CD4-positive, alpha-beta T cell treated with Interleukin-1 beta for 1 hour (primary cell): ENCODE results near the gene CCBE1.

Experiments used
- DNase-seq, 2 donors: peaks; one replicate each; pipeline ENCODE4 v3.0.0-alpha.2; 2020 to 2022

Gene CCBE1

GRCh38 chr18:59481436-59481835 is 215.8 kb downstream of the CCBE1 start:
- DNase-seq, result no peak

DNA sequence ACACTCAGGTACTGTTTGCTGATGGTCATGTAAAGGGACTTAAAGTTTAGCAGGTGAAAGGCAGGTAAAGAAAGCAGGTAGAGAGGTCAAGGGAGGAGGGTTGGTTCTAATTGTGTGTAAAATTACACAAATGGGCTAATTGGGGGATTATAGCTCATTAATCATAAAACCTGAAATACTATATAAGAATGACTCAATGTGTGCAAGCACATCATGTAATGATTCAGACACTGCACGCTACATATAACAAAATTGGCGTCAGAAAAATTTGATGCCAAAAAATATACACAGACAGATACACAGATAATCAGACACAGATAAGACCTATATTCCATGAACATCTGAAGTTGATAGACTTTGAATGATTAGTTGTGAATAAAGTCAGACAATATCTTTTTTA is 217.4 kb downstream of the CCBE1 start:
- no peak for DNase-seq

DNA sequence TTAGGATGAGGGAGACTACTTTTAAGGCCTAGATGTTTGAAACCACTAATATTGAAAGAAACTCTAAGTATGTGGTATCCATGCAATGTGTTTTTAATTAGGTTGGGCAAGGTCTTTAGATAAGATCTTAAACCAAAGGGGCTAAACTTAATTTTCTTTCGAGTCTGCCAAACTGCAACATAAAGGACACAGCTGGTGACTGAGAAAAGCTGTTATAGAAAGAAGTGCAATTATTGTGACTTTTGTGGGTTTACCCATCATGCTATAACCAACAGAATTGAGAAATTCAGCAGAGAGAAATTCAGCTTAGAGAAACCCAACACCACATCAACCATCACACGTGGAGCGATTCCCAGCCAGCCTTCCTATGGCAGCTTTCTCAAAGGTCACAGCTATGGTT is 218.6 kb downstream of the CCBE1 start:
- DNase-seq, result no peak

- DNase-seq, result no peak
These were observed 219.4 kb downstream of the CCBE1 start for GRCh38 chr18:59477849-59478248.

GRCh38 chr18:59470561-59471121 is 226.6 kb downstream of the CCBE1 start:
- no peak for DNase-seq

GRCh38 chr18:59469463-59470180 is 227.6 kb downstream of the CCBE1 start:
- no peak for DNase-seq

DNA sequence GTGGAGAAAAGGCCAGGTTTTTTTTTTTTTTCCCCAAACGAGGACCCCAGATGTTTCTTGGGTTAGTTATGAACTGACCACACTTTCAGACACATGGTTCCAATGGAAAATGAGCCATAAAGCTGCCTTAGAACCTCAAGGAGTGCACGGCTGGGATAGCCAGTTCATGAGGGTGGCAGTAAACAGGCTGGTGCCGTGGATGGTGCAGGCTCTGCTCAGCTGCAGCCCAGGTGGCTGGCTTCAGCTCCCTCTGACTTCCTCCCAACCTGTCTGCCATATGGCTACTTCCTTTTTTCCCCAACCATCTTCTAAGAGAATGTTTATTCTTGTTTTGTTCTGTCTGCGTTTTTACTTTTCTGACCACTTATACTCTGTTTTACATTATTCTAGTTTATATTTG is 228.4 kb downstream of the CCBE1 start:
- DNase-seq, result no peak

- DNase-seq, result no peak
These were observed 229.7 kb downstream of the CCBE1 start for GRCh38 chr18:59467497-59467896.

- no peak for DNase-seq
These were observed 230.2 kb downstream of the CCBE1 start for GRCh38 chr18:59466980-59467379.

DNA sequence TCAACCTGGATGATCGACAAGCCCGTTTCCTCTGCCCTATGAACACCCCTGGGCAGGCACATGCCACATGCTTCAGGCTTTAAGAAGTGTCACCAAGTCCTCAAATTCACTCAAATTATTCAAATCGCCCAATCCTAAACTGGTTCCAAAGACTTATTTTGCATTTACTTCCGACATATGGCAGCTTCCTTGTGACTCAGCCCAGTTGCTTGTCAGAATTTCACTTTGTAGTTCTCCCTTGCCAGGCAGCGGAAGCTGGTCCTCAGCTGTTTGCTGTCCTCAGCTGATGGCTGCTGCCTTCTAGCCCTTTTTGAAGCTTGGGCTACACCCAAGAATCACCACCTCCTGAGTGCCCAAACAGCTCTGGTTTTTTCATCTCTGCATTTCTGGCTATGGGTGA is 232.7 kb downstream of the CCBE1 start:
- DNase-seq, result no peak

- DNase-seq, result no peak
These were observed 236.1 kb downstream of the CCBE1 start for GRCh38 chr18:59461171-59461570.

GRCh38 chr18:59460072-59460420 is 237.2 kb downstream of the CCBE1 start:
- no peak for DNase-seq

GRCh38 chr18:59459369-59460071 is 237.7 kb downstream of the CCBE1 start:
- no peak for DNase-seq

GRCh38 chr18:59458575-59458974 is 238.6 kb downstream of the CCBE1 start:
- no peak for DNase-seq

DNA sequence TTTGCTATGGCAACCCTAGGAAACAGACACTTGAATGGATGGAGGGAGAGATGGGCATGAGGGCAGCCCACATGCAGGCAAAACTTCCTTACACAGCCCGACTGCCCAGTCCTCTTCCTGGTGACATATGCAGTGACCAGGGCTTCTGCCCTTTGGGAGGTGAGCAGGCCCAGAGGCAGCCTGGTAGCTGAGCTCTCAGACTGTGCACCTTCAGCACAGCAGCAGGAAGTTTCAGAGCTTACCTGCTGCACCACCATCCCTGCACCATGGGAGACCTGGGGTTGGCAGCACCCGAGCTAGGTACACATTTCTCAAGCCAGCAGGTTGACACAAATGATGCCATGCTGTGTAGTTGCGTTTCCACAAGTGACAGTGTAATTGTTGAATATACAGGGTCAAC is 240.6 kb downstream of the CCBE1 start:
- DNase-seq, result no peak

DNA sequence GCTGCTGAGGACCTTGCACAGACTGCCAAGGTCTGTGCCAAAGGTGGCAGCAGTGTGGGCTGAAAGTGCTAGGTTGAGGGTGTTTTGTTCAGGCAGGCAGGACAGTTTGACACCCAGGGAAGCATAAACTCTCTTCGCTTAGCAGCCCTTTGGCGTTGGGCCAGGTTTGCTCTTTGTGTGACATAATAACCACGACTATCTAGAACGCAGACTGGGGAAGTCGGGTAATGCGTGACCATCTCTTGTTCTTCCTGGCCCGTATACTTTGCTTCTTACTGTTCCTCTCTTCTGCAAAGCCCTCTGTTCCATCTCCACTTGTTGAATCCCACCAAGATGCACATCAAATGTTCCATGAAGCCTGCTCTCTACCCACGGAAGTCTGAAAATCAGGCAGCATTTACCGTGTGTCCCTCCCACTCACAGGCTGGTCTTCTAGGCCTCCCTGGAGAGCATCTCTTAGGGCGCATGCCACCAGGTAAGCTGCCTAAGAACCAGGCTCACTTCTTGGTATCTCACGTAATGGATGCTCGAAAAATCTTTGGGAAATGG is 241.4 kb downstream of the CCBE1 start:
- DNase-seq, result no peak

- no peak for DNase-seq
These were observed 242.1 kb downstream of the CCBE1 start for GRCh38 chr18:59454909-59455727.

- DNase-seq, result no peak
These were observed 243.7 kb downstream of the CCBE1 start for GRCh38 chr18:59453468-59453961.

GRCh38 chr18:59451963-59452362 is 245.3 kb downstream of the CCBE1 start:
- no peak for DNase-seq

GRCh38 chr18:59451073-59451472 is 246.2 kb downstream of the CCBE1 start:
- no peak for DNase-seq

DNA sequence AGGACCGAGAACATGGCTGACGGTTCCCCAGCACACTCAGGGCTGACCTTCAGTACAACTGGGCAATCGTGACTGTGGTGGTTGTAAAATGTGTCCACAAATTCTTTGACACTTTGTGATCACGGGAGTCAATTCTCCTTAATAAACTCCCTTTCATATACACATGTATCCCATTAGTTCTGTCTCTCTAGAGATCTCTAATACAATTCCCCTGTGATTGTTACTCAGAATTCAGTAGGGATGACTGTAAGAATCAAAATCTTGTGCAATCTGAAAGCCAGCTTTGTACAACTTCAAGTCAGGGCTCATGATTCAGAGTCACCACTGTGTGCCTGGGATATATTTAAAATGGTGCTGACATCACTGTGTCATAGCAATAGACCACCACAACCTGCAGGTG is 248.7 kb downstream of the CCBE1 start:
- DNase-seq, result no peak

- DNase-seq, result no peak
These were observed 251.2 kb downstream of the CCBE1 start for GRCh38 chr18:59446012-59446411.
